HG03095 (cell line): ENCODE measurements around the gene SLC10A7.

ENCODE experiments used
- ATAC-seq: cut with Tn5 transposase; IDR thresholded peaks from one replicate; pipeline ENCODE4 v1.9.1; 2021; ENCODE audit warnings: moderate library complexity; ENCODE audit not compliant: unreplicated experiment

SLC10A7 gene

GRCh38 chr4:146224326-146224966 is 297.3 kb downstream of the SLC10A7 start:
- no peak for ATAC-seq

GRCh38 chr4:146222313-146222712 is 299.4 kb downstream of the SLC10A7 start:
- no peak for ATAC-seq

GRCh38 chr4:146214238-146214637 is 307.5 kb downstream of the SLC10A7 start, which contains the start of gene REELD1:
TSS of gene REELD1 (plus strand) at chr4:146214538. CDS start at chr4:146216953, 2,415 bp downstream.
- ATAC-seq, result no peak

GRCh38 chr4:146212781-146213180 is 309.0 kb downstream of the SLC10A7 start:
- no peak for ATAC-seq

- no peak for ATAC-seq
These were observed 310.3 kb downstream of the SLC10A7 start for GRCh38 chr4:146211440-146211839.

- no peak for ATAC-seq
These were observed 310.9 kb downstream of the SLC10A7 start for GRCh38 chr4:146210890-146211289.

- ATAC-seq, result no peak
These were observed 314.3 kb downstream of the SLC10A7 start for GRCh38 chr4:146207410-146207809.
